ENCODE data around the gene TSPAN15.

GRCh38 chr10:69414036-69415018 lies 36.9 kb upstream of the TSPAN15 start:
- TF ChIP-seq, protein P1, sequence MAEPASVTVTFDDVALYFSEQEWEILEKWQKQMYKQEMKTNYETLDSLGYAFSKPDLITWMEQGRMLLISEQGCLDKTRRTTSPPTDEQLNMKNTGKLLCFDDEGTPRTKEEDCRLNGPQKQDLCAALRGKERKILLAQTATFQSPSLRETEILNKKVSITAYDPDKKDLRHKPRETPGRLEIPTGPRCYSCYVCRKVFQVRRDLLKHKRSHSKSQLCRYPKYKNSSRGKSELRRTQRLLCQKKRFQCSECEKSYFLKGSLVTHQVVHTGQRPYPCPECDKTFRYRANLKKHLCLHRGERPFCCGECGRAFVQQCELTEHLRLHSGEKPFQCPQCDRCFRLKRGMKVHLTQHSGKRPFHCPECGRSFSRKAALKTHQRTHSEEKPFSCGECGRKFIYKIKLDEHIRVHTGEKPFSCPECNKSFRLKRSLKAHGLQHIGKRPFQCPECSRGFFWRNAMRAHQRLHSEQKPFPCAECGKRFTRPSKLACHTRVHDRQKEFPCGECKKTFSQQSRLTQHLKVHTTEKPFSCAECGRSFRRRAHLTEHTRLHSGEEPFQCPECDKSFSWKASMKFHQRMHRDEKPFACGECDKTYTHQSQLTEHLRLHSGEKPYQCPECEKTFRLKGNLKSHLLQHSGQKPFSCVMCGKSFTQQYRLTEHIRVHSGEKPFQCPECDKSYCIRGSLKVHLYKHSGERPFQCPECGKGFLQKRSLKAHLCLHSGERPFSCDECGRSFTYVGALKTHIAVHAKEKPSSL (CRISPR knock-in tag; conservative IDR thresholded peaks at IDR 0.05) = no peak
- TF ChIP-seq, protein P2, sequence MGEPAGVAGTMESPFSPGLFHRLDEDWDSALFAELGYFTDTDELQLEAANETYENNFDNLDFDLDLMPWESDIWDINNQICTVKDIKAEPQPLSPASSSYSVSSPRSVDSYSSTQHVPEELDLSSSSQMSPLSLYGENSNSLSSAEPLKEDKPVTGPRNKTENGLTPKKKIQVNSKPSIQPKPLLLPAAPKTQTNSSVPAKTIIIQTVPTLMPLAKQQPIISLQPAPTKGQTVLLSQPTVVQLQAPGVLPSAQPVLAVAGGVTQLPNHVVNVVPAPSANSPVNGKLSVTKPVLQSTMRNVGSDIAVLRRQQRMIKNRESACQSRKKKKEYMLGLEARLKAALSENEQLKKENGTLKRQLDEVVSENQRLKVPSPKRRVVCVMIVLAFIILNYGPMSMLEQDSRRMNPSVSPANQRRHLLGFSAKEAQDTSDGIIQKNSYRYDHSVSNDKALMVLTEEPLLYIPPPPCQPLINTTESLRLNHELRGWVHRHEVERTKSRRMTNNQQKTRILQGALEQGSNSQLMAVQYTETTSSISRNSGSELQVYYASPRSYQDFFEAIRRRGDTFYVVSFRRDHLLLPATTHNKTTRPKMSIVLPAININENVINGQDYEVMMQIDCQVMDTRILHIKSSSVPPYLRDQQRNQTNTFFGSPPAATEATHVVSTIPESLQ (CRISPR knock-in tag; IDR thresholded peaks at IDR 0.05) = no peak
- no peak for TF ChIP-seq RORB (CRISPR knock-in tag; IDR thresholded peaks at IDR 0.05)
- TF ChIP-seq CTCF (IDR thresholded peaks at IDR 0.05) = no peak
- TF ChIP-seq CBFB (CRISPR knock-in tag; IDR thresholded peaks at IDR 0.05; ENCODE audit: low read depth) = no peak
- no peak for TF ChIP-seq ZNF317 (CRISPR knock-in tag; IDR thresholded peaks at IDR 0.05; ENCODE audit: borderline replicate concordance, low read depth)
- TF ChIP-seq MXD4 (CRISPR knock-in tag; IDR thresholded peaks at IDR 0.05; ENCODE audit: borderline replicate concordance) = no peak
- no peak for TF ChIP-seq ZNF232 (CRISPR knock-in tag; IDR thresholded peaks at IDR 0.05)
- TF ChIP-seq TEAD1 (CRISPR knock-in tag; IDR thresholded peaks at IDR 0.05) = no peak
- no peak for TF ChIP-seq ATF3 (CRISPR knock-in tag; conservative IDR thresholded peaks at IDR 0.05)
- TF ChIP-seq SOX15 (CRISPR knock-in tag; IDR thresholded peaks at IDR 0.05) = no peak
- TF ChIP-seq HMGA2 (CRISPR knock-in tag; IDR thresholded peaks at IDR 0.05) = no peak
- TF ChIP-seq, protein P3, sequence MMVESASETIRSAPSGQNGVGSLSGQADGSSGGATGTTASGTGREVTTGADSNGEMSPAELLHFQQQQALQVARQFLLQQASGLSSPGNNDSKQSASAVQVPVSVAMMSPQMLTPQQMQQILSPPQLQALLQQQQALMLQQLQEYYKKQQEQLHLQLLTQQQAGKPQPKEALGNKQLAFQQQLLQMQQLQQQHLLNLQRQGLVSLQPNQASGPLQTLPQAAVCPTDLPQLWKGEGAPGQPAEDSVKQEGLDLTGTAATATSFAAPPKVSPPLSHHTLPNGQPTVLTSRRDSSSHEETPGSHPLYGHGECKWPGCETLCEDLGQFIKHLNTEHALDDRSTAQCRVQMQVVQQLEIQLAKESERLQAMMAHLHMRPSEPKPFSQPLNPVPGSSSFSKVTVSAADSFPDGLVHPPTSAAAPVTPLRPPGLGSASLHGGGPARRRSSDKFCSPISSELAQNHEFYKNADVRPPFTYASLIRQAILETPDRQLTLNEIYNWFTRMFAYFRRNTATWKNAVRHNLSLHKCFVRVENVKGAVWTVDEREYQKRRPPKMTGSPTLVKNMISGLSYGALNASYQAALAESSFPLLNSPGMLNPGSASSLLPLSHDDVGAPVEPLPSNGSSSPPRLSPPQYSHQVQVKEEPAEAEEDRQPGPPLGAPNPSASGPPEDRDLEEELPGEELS (CRISPR knock-in tag; IDR thresholded peaks at IDR 0.05) = no peak
- TF ChIP-seq ETV6 (CRISPR knock-in tag; IDR thresholded peaks at IDR 0.05) = no peak

Measured in WTC11 (cell line).